HG03439 (cell line): ENCODE data around the gene INO80E.
A peak's percentile ranks its signal among the peaks of the same experiment; 100 is the strongest.
"Not testable (repeated sequence)": the region's sequence is repeated elsewhere in the genome, so short reads cannot be mapped to it uniquely, and the experiment has no call there.

Experiments
- ATAC-seq: cut with Tn5 transposase; IDR thresholded peaks from one replicate; pipeline ENCODE4 v1.9.1; 2021; ENCODE audit warnings: mild to moderate bottlenecking, moderate library complexity; ENCODE audit not compliant: unreplicated experiment

The INO80E gene

DNA sequence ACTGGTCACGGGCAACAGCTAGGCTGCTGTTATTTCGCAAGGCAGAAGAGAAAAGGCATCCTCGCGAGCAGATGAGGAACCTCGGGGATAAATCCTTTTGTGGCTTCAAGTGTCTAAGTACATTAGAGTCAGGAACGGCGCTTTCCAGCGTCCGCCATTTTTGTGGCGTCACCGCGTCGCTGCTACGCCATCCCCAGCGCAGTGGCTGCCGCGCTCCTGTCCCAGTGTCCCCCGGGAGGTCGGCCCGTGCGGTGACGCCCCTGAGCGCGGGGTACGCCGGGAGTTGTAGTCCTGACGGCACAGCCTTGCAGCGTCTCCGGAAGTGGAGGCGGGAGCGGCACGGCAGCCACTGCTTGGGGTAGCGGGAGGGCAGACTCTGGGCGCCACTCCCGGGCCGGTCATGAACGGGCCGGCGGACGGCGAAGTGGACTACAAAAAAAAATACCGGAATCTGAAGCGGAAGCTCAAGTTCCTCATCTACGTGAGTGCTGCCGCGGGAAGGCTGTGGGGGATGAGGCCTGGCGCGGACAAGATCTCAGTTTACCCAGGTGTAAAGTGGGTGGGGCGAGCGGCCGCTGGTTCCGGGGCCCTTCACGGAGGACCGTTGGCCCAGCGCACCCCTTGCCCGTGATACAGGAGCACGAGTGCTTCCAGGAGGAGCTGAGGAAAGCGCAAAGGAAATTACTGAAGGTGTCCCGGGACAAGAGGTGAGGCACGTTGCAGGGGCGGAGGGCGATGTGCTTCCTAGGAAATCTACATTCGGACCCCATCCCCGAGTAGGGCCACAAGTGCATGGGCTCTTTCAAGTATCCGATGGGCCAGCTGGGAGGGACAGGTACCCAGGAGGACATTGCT, at the start of gene INO80E:
Gene INO80E, plus strand, starts transcription at position 331 of the 855 bp plus-strand sequence. Its CDS starts 70 bp downstream, at position 401.
- peak; percentile 83 for ATAC-seq

DNA sequence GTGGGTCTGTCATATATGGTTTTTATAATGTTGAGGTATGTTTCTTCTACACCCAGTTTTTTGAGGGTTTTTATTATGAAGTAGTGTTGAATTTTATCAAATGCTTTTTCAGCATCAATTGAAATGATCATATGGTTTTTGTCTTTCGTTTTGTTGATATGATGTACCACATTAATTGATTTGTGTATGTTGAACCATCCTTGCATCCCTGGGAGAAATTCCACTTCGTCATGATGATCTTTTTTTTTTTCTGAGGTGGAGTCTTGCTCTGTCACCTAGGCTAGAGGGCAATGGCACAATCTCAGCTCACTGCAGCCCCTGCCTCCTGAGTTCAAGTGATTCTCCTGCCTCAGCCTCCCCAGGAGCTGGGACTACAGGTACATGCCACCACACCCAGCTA, 48.1 kb upstream of the INO80E start:
- no peak for ATAC-seq

DNA sequence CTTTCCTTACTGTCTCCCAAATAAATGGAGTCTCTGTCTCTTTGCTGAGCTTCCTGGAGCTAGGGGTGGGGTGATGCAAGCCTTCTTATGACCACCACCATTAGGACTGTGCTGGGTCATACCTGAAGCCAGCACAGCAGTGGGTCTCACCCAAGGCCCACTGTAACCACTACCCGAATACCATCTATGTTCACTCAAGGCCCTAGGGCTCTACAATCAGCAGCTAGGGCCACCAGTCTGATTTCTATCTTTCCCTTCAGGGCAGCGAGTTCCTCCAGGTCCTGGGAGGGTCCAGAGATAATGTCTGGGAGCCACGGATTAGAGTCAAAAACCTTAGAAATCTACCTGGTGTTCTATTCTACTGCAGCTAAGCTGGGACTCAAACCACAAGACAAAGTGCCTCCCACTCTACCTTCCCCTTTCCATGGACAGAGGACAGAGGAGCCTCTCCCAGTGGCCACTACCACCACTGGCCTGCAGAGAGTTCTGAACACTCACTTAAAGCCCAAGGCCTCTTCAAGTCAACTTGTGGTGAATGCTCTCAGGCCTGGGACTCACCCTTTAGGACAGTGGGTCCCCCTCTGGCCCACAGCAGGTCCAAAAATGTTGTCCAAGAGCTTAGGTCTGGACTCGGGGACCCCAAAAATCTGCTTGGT, 45.1 kb upstream of the INO80E start:
- no peak for ATAC-seq

DNA sequence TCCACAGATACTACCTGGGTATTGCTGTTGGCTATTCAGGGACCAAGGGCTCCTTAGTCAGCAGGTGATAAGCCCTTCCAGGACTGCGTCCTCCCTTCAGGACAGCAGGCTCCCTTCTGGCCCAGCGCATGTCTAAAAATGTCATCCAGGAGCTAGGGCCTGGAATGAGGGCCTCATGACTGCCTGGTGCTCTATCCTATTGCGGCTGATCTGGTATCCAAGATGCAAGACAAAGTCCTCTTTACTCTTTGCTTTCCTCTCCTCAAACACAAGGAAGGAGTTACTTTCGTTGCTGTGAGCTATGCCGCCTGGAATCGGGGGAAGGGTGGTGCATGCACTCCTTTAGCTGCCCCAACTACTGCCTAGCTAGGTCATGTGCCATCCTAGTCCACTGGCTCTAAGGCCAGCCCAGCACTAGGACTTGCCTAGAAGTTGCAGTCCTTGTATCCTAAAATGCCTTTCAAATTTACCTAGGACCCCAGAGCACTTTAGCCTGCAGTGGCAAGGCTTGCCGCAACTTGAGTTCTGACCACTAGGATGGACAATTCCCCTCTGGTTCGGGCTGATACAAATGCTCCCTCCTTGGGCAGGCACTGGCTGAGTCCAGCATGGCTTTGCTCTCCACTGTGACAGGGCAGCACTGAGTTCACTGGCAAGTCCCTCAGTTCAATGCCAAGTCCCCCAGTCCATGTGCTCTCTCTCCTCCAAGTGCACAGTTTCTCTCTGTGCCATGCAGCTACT, 44.2 kb upstream of the INO80E start:
- no peak for ATAC-seq

- no peak for ATAC-seq
Observed at GRCh38 chr16:29958756-29959155, 37.3 kb upstream of the INO80E start.

DNA sequence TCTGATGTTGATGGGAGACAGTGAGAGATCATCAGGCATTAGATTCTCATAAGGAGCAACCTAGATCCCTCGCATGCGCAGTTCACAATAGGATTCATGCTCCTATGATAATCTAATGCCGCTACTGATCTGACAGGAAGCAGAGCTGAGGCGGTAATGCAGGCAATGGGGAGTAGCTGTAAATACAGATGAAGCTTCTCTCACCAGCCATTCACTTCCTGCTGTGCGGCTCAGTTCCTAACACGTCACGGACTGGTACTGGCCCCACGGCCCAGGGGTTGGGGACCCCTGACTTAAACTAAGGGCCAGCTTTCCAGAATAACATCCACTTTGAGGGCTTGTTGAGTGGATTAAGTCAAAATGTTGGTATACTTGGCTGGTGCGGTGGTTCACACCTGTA, 36.7 kb upstream of the INO80E start:
- ATAC-seq: no peak

DNA sequence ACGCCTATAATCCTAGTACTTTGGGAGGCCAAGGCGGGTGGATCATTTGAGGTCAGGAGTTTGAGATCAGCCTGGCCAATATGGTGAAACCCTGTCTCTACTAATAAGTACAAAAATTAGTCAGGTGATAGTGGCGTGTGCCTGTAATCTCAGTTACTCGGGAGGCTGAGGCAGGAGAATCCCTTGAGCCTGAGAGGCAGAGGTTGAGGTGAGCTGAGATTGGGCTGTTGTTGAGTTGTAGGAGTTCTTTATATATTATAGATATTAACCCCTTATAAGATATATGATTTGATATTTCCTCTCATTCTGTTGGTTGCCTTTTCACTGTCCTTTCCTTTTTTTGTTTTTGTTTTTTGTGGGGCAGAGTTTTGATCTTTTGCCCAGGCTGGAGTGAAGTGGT, 36.2 kb upstream of the INO80E start:
- ATAC-seq: not testable (repeated sequence)

- no peak for ATAC-seq
Observed at GRCh38 chr16:29961127-29961478, 34.9 kb upstream of the INO80E start.

DNA sequence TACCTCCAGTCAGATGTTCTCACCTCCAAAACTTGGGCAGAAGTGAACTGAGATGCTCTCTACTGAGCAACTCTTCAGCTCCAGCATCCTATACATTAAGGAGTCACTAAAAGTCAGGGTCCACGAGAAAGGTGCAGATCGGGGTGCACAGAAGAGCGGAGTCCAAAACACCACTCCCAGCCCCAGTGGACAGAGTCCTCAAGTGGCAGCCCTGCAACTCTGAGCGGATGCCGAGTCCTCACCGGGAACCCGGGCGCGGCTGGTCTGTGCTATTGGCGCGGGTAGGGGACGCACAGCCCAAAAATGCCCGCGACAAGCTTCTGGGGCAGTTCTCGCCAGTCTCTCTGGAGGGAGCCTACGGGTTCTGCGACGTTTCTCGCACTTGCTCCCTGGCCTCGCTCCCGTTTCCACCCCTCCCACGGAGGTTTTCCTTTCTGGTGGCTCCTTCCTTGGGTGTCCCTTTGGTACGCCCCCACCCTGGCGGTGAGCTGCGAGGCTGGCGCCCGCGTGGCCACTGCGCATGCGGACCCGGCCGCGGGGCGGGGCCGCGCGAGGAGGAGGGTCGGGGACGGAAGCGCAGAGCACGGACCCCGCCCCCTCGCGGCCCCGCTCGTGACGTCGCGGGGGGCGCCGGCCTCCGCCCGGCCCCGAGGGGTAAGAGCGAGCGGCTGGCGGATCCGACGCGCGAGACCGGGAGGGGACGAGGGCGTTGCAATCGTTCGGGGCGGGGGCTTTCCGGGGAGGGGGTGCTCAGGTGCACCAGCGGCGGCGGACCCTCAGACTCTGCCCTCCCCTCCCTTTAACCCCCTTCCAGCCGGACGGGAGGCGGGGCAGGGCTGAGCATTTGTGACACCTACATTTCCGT, 34.3 kb upstream of the INO80E start, which contains the start of gene TMEM219:
Gene TMEM219, plus strand, starts transcription at position 601 of the 865 bp plus-strand sequence. CDS start 1,065 bp downstream, outside the sequence.
- ATAC-seq: peak; percentile 88

DNA sequence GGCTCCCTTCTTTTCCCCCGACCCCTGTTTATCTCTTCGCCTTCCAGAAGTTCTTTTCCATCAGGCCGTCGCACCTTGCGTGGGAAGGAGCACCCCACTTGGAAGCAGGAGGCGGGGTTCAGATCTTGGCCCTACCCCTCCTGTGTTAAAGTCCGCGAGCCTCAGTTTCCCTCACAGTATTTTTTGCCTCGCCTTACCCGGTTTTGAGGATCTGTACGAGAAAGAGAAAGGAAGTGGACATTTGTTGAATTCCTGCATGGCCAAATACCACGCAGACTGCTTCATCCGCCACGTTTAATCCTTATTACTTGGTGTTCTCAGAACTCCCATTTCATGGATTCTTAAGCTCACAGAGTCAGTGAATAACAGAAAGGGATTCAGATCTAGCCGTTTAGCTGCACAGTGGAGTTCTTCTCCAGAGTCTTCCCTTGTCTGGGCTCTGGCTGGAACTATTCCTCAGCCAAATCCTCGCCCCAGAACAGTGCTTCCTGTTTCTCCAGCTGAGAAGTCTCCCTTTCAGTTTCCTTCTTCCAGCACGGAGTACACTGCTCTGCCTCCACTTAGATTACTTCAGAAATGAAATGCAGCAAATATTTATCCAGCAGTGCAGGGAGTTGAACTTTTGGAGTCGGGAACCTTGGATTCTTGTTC, 33.6 kb upstream of the INO80E start:
- ATAC-seq: no peak

- no peak for ATAC-seq
Observed at GRCh38 chr16:29963021-29963743, 32.9 kb upstream of the INO80E start.

DNA sequence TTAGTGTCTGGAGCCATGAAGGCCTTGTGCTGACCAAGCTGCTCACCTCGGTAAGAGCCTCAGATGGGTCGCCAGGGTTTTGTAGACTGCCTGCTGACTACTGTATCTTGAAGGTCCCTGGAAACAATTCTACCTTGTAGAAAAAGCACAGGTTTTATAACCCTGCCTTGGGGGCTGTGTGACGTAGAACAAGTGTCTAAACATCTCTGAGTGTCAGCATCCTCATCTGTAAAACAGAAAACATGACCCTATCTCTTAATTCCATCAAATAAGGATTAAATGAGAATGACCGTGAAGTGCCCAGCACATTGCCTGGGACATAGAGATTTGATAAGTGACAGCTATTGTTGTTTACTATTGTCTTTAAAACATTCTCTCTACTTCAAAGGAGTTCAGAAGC, 27.8 kb upstream of the INO80E start:
- no peak for ATAC-seq

DNA sequence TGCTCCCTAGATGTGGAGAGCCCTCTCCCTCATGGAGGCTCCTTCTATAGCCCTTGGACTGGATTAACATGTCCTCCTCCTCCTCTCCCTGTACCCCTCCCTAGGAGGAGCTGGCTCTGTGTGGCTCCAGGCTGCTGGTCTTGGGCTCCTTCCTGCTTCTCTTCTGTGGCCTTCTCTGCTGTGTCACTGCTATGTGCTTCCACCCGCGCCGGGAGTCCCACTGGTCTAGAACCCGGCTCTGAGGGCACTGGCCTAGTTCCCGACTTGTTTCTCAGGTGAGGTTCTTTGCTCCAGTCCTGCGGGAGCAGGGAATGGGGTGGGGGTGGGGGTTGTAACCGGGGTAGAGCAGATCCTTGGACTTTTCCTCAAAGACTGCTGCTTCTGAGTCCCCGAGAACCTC, 24.7 kb upstream of the INO80E start:
- ATAC-seq: no peak

DNA sequence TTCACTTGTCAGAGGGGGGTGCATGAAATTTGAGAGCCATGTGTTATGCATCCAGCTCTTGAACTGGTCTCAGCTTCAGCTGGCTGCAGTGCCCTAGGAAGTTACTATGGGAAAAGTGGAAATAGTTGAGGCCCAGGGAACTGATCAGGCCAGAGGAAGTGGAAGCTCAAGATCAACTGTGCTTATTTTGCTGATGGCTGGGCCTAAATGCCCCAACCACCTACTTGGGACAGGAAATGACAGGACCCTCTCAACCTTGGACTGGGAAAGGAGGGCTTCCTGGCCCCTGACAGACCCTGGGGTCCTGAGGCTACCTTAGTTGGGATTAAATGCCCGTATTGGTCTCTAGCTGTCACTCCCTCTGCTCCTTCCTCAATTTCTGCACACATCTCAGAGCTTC, 23.5 kb upstream of the INO80E start:
- ATAC-seq: no peak

DNA sequence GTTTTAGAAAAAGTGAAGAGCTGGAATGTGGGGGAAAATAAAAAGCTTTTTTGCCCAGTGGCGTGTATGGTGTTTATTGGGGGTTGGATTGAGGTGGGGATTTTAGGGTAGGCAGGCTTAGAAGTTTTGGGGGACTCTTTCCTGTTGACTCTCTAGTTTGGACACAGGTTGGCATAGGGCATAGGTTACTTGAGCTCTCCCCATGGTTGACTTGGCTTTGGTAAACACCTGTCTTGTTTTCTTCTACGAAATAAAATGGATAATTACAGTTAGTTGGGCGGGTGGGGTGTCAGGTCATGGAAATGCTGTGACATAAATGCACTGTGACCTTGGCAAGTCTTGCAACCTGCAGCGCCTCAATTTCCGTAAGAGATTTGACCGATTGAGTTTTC, 23.1 kb upstream of the INO80E start:
- no peak for ATAC-seq

GRCh38 chr16:29973384-29974246, 22.4 kb upstream of the INO80E start, which contains the start of gene TAOK2:
Gene TAOK2, plus strand, starts transcription at chr16:29973868. Its CDS starts 3,905 bp downstream, at chr16:29977773.
- peak; percentile 95 for ATAC-seq

- ATAC-seq: no peak
Observed at GRCh38 chr16:29974291-29975133, 21.5 kb upstream of the INO80E start.
